Myometrial cell (primary cell): ENCODE measurements around the gene ZC3H13. TPM values are rescaled to one million over a fixed set of nuclear protein-coding genes. Genes with fewer than 3 reads are reported as not detected.

Source experiments
- total RNA-seq: library from RNA; depleted of rRNA; stranded (reverse); fragments of >200 nt; gene quantifications from 2 replicates; pipeline ENCODE4 v1.2.3, GENCODE V29; 2015

ZC3H13 gene, protein sequence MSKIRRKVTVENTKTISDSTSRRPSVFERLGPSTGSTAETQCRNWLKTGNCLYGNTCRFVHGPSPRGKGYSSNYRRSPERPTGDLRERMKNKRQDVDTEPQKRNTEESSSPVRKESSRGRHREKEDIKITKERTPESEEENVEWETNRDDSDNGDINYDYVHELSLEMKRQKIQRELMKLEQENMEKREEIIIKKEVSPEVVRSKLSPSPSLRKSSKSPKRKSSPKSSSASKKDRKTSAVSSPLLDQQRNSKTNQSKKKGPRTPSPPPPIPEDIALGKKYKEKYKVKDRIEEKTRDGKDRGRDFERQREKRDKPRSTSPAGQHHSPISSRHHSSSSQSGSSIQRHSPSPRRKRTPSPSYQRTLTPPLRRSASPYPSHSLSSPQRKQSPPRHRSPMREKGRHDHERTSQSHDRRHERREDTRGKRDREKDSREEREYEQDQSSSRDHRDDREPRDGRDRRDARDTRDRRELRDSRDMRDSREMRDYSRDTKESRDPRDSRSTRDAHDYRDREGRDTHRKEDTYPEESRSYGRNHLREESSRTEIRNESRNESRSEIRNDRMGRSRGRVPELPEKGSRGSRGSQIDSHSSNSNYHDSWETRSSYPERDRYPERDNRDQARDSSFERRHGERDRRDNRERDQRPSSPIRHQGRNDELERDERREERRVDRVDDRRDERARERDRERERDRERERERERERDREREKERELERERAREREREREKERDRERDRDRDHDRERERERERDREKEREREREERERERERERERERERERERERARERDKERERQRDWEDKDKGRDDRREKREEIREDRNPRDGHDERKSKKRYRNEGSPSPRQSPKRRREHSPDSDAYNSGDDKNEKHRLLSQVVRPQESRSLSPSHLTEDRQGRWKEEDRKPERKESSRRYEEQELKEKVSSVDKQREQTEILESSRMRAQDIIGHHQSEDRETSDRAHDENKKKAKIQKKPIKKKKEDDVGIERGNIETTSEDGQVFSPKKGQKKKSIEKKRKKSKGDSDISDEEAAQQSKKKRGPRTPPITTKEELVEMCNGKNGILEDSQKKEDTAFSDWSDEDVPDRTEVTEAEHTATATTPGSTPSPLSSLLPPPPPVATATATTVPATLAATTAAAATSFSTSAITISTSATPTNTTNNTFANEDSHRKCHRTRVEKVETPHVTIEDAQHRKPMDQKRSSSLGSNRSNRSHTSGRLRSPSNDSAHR (N-terminal part only)
- 9.0 and 9.2 TPM in 2 replicates for total RNA-seq

DNA sequence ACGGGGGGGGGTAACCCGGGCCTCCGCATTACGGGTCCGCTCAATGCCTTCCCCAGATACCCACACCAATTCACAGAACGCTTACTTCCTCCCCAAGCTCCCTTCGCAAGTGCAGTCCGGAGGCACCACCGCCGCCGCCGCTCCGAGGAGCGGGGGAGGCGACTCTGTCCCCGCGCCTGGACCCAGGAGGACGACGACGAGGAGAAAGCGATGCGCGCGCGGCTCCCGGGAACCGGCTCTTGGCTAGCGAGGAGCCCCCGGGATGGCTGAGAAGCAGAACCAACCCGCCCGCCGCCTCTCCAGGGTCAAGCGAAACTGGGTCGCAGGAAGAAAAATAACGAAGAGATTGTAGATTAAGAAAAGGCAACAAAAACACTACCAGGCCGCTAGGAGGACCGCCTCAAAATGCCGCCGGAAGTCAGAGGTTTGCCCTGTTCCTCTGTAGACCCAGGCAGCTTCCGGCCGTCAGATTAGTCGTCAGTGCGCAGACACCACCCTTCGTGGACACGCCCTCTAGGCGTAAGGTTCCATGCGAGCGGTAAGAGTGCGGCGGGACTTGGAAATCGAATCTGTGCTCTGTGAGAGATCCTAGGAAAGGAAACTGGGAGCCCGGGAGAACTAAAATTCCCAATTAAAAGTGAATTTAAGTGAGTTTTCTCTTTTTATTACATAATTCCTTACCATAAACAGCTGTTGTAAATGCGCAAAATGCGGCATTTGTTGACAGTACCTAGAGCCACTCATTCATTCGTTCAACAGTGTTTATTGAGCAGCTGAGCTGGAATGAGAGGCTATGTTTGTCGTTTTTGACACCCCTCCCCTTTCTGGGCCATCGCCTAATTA, at the start of gene ZC3H13:
ZC3H13 (minus strand) TSS at position 428 of the 843 bp plus-strand sequence. CDS start 7,239 bp downstream, outside the sequence.

Other genes starting within 250 kb of the ZC3H13 start
- gene SIAH3, start 201.0 kb downstream of the ZC3H13 start, total RNA-seq, result under 0.01 TPM in 1 of 2 replicates, not detected in the other
- not detected in 2 replicates for gene CPB2, start 52.3 kb upstream of the ZC3H13 start, total RNA-seq
- 0.29 and 1.2 TPM in 2 replicates for gene LCP1, start 129.4 kb upstream of the ZC3H13 start, total RNA-seq
- not detected in 2 replicates for gene LRRC63, start 159.2 kb upstream of the ZC3H13 start, total RNA-seq